Lower leg skin (tissue), 3 donors: Measurements from ENCODE around the gene C11orf91.

ENCODE experiments used
- CTCF ChIP-seq, 3 donors: fragments of 450-650 bp; IDR thresholded peaks; one replicate each; pipeline ENCODE4 v1.5.1; 2016; ENCODE audit warnings: antibody characterized with exemption in 3 of 3, mild to moderate bottlenecking in 3 of 3, moderate library complexity in 2 of 3
- POLR2A ChIP-seq, 2 donors: fragments of 450-650 bp; IDR thresholded peaks; one replicate each; pipeline ENCODE4 v1.6.1; 2016 to 2017; ENCODE audit warnings: antibody characterized with exemption in 2 of 2, mild to moderate bottlenecking in 1 of 2, moderate library complexity in 1 of 2

GRCh38 chr11:33700063-33700501 lies 544 bp downstream of the C11orf91 start:
- TF ChIP-seq CTCF (IDR thresholded peaks at IDR 0.05) (no peak), POLR2A (IDR thresholded peaks at IDR 0.05) (no peak)
